ENCODE measurements around the gene KLHDC7B. TPM values are rescaled to one million over a fixed set of nuclear protein-coding genes. Genes with fewer than 3 reads are reported as not detected.

The KLHDC7B gene
- total RNA-seq, 4 donors from 2014 or later = 0.17 TPM; not detected in 3

- no peaks in the 10 kb centered on the region for H3K9me3 ChIP-seq
- H3K4me3 ChIP-seq = peak overlapping the region; percentile 51 to 62 (median 54)
Observed at GRCh38 chr22:50599816-50600455, 54.2 kb downstream of the KLHDC7B start.

GRCh38 chr22:50600538-50600937 is 54.8 kb downstream of the KLHDC7B start, which contains the start of gene MAPK8IP2:
MAPK8IP2 (plus strand) TSS chr22:50600793; CDS start chr22:50600819, 26 bp downstream.
- Histone ChIP-seq H3K36me3 (peaks cover 0 to 3% (median 0%) of the 10 kb centered on the region in 4 donors), H3K27me3 (peaks cover 0 to 85% (median 18%) of the 10 kb centered on the region in 4 donors), H3K4me1 (peaks cover 9 to 30% (median 20%) of the 10 kb centered on the region in 4 donors), H3K27ac (replicated peaks in 1 of 4) (no peak within 1 kb of the TSS), H3K9me3 (no peaks in the 10 kb centered on the region), H3K4me3 (peak within 1 kb of the TSS; percentile 51 to 62 (median 54))
- intact Hi-C loops (cut with DNase I) = no loop called here
- no peak for DNase-seq (ENCODE audit: extremely low spot score)
- TF ChIP-seq POLR2AphosphoS5 (IDR thresholded peaks at IDR 0.05) = no peak
- TF ChIP-seq CTCF (IDR thresholded peaks at IDR 0.05) = no peak
- no peak for TF ChIP-seq EP300 (IDR thresholded peaks at IDR 0.05)
- no peak for TF ChIP-seq POLR2A (IDR thresholded peaks at IDR 0.05; ENCODE audit: low read depth)
- under 1% methylated on average over 28 of the region's 61 CpGs for WGBS

More at GRCh38 chr22:50599816-50600455, 54.2 kb downstream of the KLHDC7B start:
- WGBS = 31% methylated on average over 23 of the region's 52 CpGs
- Histone ChIP-seq H3K27me3 (peaks cover 0 to 79% (median 18%) of the 10 kb centered on the region in 4 donors), H3K27ac (replicated peaks in 1 of 4) (no peak overlapping the region), H3K4me1 (peaks cover 9 to 30% (median 20%) of the 10 kb centered on the region in 4 donors), H3K36me3 (peaks cover 0 to 3% (median 0%) of the 10 kb centered on the region in 4 donors)
- intact Hi-C loops (cut with DNase I) = no loop called here
- TF ChIP-seq POLR2A (IDR thresholded peaks at IDR 0.05; ENCODE audit: low read depth) (no peak), POLR2AphosphoS5 (IDR thresholded peaks at IDR 0.05) (no peak), CTCF (IDR thresholded peaks at IDR 0.05) (no peak), EP300 (IDR thresholded peaks at IDR 0.05) (no peak)
- no peak for DNase-seq (ENCODE audit: extremely low spot score)

Other genes starting within 250 kb of the KLHDC7B start
- gene PLXNB2, start 238.3 kb upstream of the KLHDC7B start, total RNA-seq = 100 to 1,000 TPM; 115 to 218 (median 154) TPM
- gene DENND6B, start 218.9 kb upstream of the KLHDC7B start, total RNA-seq = 1 to 10 TPM; 1.7 to 3.8 (median 2.5) TPM
- 10 to 100 TPM; 57.7 to 79.4 (median 65.3) TPM for gene PPP6R2, start 202.6 kb upstream of the KLHDC7B start, total RNA-seq
- 100 to 1,000 TPM in 2 of 4 donors, 10 to 100 TPM in 2; 56.1 to 121 (median 86.9) TPM for gene SBF1, start 70.9 kb upstream of the KLHDC7B start, total RNA-seq
- under 1 TPM in 1 of 4 donors, not detected in 3; under 0.01 TPM for gene ADM2, start 64.4 kb upstream of the KLHDC7B start, total RNA-seq
- not detected for gene MIOX, start 59.0 kb upstream of the KLHDC7B start, total RNA-seq
- 10 to 100 TPM; 34.9 to 67.1 (median 46.8) TPM for gene LMF2, start 38.2 kb upstream of the KLHDC7B start, total RNA-seq
- gene NCAPH2, start 37.7 kb upstream of the KLHDC7B start, total RNA-seq = 10 to 100 TPM; 30.3 to 44.6 (median 41.7) TPM
- gene SCO2, start 20.3 kb upstream of the KLHDC7B start, total RNA-seq = 1 to 10 TPM in 2 of 4 donors, not detected in 2; 3.1 to 5.1 TPM
- 10 to 100 TPM; 27.4 to 79.2 (median 35.9) TPM for gene TYMP, start 15.9 kb upstream of the KLHDC7B start, total RNA-seq
- gene SYCE3, start 17.0 kb downstream of the KLHDC7B start, total RNA-seq = not detected
- gene CPT1B, start 32.5 kb downstream of the KLHDC7B start, total RNA-seq = 10 to 100 TPM in 2 of 4 donors, 1 to 10 TPM in 2; 5.0 to 19.6 (median 14.6) TPM
- gene CHKB, start 37.0 kb downstream of the KLHDC7B start, total RNA-seq = 10 to 100 TPM; 20.7 to 43.5 (median 33.0) TPM
- 1 to 10 TPM; 1.2 to 4.2 (median 3.4) TPM for gene MAPK8IP2, start 54.9 kb downstream of the KLHDC7B start, total RNA-seq
- gene ARSA, start 82.3 kb downstream of the KLHDC7B start, total RNA-seq = 10 to 100 TPM; 24.5 to 49.4 (median 28.8) TPM
- gene SHANK3, start 126.9 kb downstream of the KLHDC7B start, total RNA-seq = 10 to 100 TPM in 3 of 4 donors, 1 to 10 TPM in 1; 7.0 to 21.1 (median 16.0) TPM
- gene ACR, start 192.3 kb downstream of the KLHDC7B start, total RNA-seq = under 1 TPM in 2 of 4 donors, not detected in 2; 0.42 to 0.46 TPM
- gene RABL2B, start 237.7 kb downstream of the KLHDC7B start, total RNA-seq = 10 to 100 TPM in 3 of 4 donors, 1 to 10 TPM in 1; 9.9 to 18.3 (median 12.4) TPM